Mucosa of descending colon (tissue), 3 donors: ENCODE measurements around the gene ZFP36L1. TPM values are rescaled to one million over a fixed set of nuclear protein-coding genes. Genes with fewer than 3 reads are reported as not detected.

Experiments
- ATAC-seq: fragments of 200-7000 bp; cut with Tn5 transposase; one replicate; pipeline ENCODE4 v1.9.1; 2020; ENCODE audit warnings: mild to moderate bottlenecking, moderate library complexity
- DNase-seq, 3 donors: peaks; one replicate each; pipeline ENCODE4 v3.0.0-alpha.2; 2020
- H3K36me3 ChIP-seq: fragments of 200-600 bp; one replicate; pipeline ENCODE4 v1.8.0; 2021; ENCODE audit warnings: low read depth, mild to moderate bottlenecking
- H3K4me1 ChIP-seq: fragments of 200-600 bp; one replicate; pipeline ENCODE4 v1.8.0; 2021; ENCODE audit warnings: low read depth, mild to moderate bottlenecking
- H3K4me3 ChIP-seq: fragments of 200-600 bp; one replicate; pipeline ENCODE4 v1.8.0; 2021; ENCODE audit warnings: mild to moderate bottlenecking
- H3K9me3 ChIP-seq: fragments of 200-600 bp; one replicate; pipeline ENCODE4 v1.8.0; 2021; ENCODE audit warnings: mild to moderate bottlenecking
- CTCF ChIP-seq: fragments of 200-600 bp; IDR thresholded peaks from one replicate; pipeline ENCODE4 v1.8.0; 2022; ENCODE audit warnings: antibody characterized with exemption, mild to moderate bottlenecking
- intact Hi-C, 2 donors: fragments of 100-400 bp; cut with DNase I in 1 of 2; cut with micrococcal nuclease in 1 of 2; formaldehyde crosslinking; loops; one replicate each; pipeline versions ENCODE4 v1.11.0 to v1.11.1; 2022; cut with DNase I, micrococcal nuclease
- long read RNA-seq, 2 donors: library from polyadenylated mRNA; unstranded; transcript quantifications; one replicate each; pipeline ENCODE4 v2.0.0, GENCODE V29; 2019 to 2021
- total RNA-seq, 3 donors: library from RNA; stranded (reverse); fragmentation: NEBNext Ultra II Directional in 2 of 3; extraction: Animal tissue kit (Norgen Biotek cat#: 25700) in 2 of 3; gene quantifications; one replicate each; pipeline versions ENCODE4 v1.2.1 to v1.2.4, GENCODE V29; 2021 to 2023
- donor health status: DM: no; HTN: no; CAD: no; lungs with moderate emphysema.
- donor health status: DM: no; HTN: no; CAD: no.
- donor health status: DM: no; HTN: yes; CAD: no.

Gene ZFP36L1
- 100 to 1,000 TPM in 2 of 3 donors, 10 to 100 TPM in 1; 79.8 to 472 (median 103) TPM for total RNA-seq
- long read RNA-seq, donor 1, transcript ZFP36L1-202 (2 exons, 3,190 nt): major isoform, 56 of 170 reads
- long read RNA-seq, donor 1, transcript ZFP36L1-201 (3 exons, 3,026 nt): minor isoform, 8 of 170 reads
- long read RNA-seq, donor 1, partial matches to known transcripts: 14 of 170 reads
- long read RNA-seq, donor 1, other reads (novel, unspliced or antisense): 92 of 170 reads
- long read RNA-seq, donor 2, partial matches to known transcripts: 0 of 11 reads
- long read RNA-seq, donor 2, other reads (novel, unspliced or antisense): 8 of 11 reads

- no peak for TF ChIP-seq CTCF
- no peaks in the 10 kb centered on the region for H3K36me3 ChIP-seq
- DNase-seq (peak; percentile 94 to 96 (median 96)), ATAC-seq (peak; percentile 61)
- peak within 1 kb of the TSS; percentile 76 for H3K4me3 ChIP-seq
- intact Hi-C loops: loop anchor here in 1 of 2 donors (5.0 to 10.0 kb wide), 2 partner anchors 398 to 546 kb away; no protein-coding TSS in a partner anchor
- H3K4me1 ChIP-seq: peaks cover 13% of the 10 kb centered on the region
- H3K9me3 ChIP-seq: no peaks in the 10 kb centered on the region
Measured at GRCh38 chr14:68792979-68793733, at the start of gene ZFP36L1. TSS of gene ZFP36L1 (minus strand) at chr14:68793067. CDS start at chr14:68792938, 129 bp downstream.

- Histone ChIP-seq H3K9me3 (no peaks in the 10 kb centered on the region), H3K4me1 (no peaks in the 10 kb centered on the region), H3K36me3 (no peaks in the 10 kb centered on the region), H3K4me3 (no peak overlapping the region)
- intact Hi-C loops: no loop called here
- no peak for ATAC-seq
- no peak for DNase-seq
- TF ChIP-seq CTCF: no peak
Measured at GRCh38 chr14:68842298-68842697, 49.4 kb upstream of the ZFP36L1 start.

GRCh38 chr14:68841016-68841809 lies 48.3 kb upstream of the ZFP36L1 start:
- H3K4me3 ChIP-seq: no peak overlapping the region
- no peak for DNase-seq
- ATAC-seq: no peak
- no peak for TF ChIP-seq CTCF
- H3K9me3 ChIP-seq: peaks cover 5% of the 10 kb centered on the region
- intact Hi-C loops: no loop called here
- H3K4me1 ChIP-seq: no peaks in the 10 kb centered on the region
- H3K36me3 ChIP-seq: no peaks in the 10 kb centered on the region

- H3K4me3 ChIP-seq: no peak overlapping the region
- H3K9me3 ChIP-seq: peaks cover 5% of the 10 kb centered on the region
- intact Hi-C loops: no loop called here
- ATAC-seq (no peak), DNase-seq (no peak)
- no peaks in the 10 kb centered on the region for H3K4me1 ChIP-seq
- no peaks in the 10 kb centered on the region for H3K36me3 ChIP-seq
- no peak for TF ChIP-seq CTCF
Measured at GRCh38 chr14:68840454-68840853, 47.6 kb upstream of the ZFP36L1 start.

- TF ChIP-seq CTCF: no peak
- H3K4me3 ChIP-seq: no peak overlapping the region
- ATAC-seq (no peak), DNase-seq (no peak)
- peaks cover 5% of the 10 kb centered on the region for H3K9me3 ChIP-seq
- intact Hi-C loops: no loop called here
- H3K4me1 ChIP-seq: no peaks in the 10 kb centered on the region
- H3K36me3 ChIP-seq: no peaks in the 10 kb centered on the region
Measured at GRCh38 chr14:68836082-68836481, 43.2 kb upstream of the ZFP36L1 start.
